Mucosa of stomach (tissue), 1 donor: Measurements from ENCODE around the gene SBDS.
"Not testable (repeated sequence)": the region's sequence is repeated elsewhere in the genome, so short reads cannot be mapped to it uniquely, and the experiment has no call there.

Experiments used
- H3K27me3 ChIP-seq: one replicate; pipeline ENCODE4 v1.7.0; 2013; ENCODE audit warnings: mild to moderate bottlenecking, low read length; ENCODE audit not compliant: control insufficient read depth, insufficient read depth
- H3K36me3 ChIP-seq: one replicate; pipeline ENCODE4 v1.7.0; 2013; ENCODE audit warnings: low read length; ENCODE audit not compliant: control insufficient read depth, insufficient read depth
- H3K4me1 ChIP-seq: one replicate; pipeline ENCODE4 v1.7.0; 2013; ENCODE audit warnings: mild to moderate bottlenecking, low read length; ENCODE audit not compliant: control insufficient read depth, insufficient read depth
- H3K4me3 ChIP-seq: one replicate; pipeline ENCODE4 v1.7.0; 2013; ENCODE audit warnings: low read length
- H3K9ac ChIP-seq: one replicate; pipeline ENCODE4 v1.7.0; 2013; ENCODE audit warnings: mild to moderate bottlenecking, low read length, moderate library complexity
- H3K9me3 ChIP-seq: one replicate; pipeline ENCODE4 v1.7.0; 2013; ENCODE audit warnings: mild to moderate bottlenecking, low read length, moderate library complexity; ENCODE audit not compliant: control insufficient read depth
- donor health status: Pancreatic carcinoma.

The SBDS gene

DNA sequence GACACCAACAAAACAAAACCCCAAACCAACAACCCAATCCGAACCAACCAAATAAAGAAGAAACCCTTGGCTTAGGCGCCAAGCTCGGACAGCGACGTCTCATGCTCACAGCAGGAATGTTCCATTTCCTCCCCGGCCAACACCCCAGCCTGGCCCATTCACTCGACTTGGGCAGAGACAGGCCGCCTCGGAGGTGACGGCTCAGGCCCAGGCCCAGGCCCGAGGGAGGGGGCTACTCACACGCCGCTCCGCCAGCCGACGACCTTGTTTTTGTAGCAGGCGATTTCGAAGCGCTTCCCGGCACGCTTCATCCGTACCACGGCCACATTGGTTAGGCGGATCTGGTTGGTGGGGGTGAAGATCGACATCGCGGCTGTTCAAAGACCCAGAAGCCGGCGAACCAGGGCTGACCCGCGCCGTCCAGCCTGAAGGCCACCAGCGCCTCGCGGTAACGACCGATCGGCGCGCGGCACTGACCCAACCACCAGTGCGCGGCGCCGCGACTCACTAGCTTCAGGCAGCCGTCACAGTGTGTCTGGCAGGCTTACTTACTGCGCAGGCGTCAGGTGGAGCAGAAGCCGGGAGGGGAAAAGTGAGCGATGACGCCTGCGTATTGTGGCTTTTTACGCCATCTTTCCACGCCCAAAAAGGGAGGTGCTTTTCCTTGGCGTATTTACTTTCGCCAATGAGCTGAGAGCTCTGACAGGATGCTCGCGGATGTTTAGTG is at the start of gene SBDS:
TSS of gene SBDS (minus strand) at position 537 of the 727 bp plus-strand sequence. CDS start at position 368, 169 bp downstream.
- H3K27me3 ChIP-seq, H3K4me1 ChIP-seq, H3K9me3 ChIP-seq, H3K36me3 ChIP-seq: not testable (repeated sequence)
- H3K4me3 ChIP-seq = peak within 1 kb of the TSS; percentile 63
- peak within 1 kb of the TSS; percentile 84 for H3K9ac ChIP-seq

DNA sequence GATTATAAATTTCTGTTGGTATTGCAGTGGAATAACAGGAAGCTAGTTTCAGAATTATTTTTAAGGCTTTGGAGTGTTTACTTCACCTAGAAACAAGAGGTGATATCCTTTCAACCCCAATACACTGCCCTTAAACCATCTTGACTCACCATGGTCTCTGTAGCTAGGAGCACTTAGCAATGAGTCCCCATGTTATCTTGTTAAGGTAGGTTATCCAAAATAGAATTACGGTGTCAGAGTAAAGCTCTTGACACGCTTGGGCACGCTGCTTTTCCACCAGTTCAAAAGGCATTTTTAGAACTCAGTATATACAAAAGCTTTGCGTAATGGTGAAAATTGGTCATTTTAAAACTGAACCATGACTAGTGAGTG is 48.2 kb upstream of the SBDS start:
- not testable (repeated sequence) for H3K9ac ChIP-seq, H3K27me3 ChIP-seq, H3K9me3 ChIP-seq, H3K4me1 ChIP-seq, H3K36me3 ChIP-seq, H3K4me3 ChIP-seq

DNA sequence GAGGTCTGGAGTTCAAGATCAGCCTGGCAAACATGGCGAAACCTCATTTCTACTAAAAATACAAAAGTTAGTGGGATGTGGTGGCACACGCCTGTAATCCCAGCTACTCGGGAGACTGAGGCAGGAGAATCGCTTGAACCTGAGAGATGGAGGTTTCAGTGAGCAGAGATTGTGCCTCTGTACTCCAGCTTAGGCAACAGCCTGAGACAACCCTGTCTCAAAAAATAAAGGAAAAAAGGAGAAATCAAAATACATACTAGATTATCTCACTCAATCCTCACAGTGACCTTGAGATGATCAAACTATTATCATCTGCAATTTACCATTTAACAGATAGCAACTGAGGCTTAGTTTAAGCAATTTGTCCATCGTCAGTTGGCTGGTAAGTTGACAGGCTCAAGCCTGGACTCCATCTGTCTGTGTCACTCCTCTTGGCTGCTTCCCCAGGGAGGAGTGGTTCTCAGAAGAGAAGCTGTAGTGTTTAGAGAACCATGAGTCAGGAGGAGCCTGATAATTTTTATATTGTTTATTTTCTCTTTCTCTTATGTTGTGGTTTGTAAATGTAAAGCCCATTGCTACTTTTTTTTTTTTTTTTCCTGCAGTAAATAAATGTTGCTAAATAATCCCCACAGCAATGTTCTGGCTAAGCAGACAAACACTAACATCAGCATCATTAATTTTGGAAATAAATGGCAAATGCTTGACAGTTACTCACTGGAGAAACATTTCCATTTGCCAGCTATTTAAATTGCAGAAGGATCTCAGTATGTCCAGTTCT is 47.6 kb upstream of the SBDS start:
- H3K9ac ChIP-seq, H3K27me3 ChIP-seq, H3K9me3 ChIP-seq, H3K4me1 ChIP-seq, H3K36me3 ChIP-seq, H3K4me3 ChIP-seq: not testable (repeated sequence)

DNA sequence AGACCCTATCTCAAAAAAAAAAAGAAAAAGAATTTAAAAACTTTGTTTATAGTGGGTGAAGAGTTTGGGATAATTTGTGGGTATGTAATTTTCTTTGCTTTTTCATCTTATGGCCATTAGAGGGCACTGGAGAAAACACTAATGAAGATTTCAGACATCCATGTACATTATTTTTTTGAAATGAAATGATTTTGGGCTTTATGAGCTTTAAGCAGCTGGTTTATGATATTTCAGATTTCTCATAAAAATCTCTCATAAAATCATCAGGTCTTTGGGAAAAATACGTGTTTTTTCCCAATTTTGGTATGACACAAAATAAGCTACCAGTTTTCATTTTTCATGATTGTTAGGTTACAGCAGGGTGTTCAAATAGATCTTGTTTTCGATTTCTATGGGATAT is 45.4 kb upstream of the SBDS start:
- H3K4me1 ChIP-seq, H3K9me3 ChIP-seq, H3K9ac ChIP-seq, H3K4me3 ChIP-seq, H3K27me3 ChIP-seq, H3K36me3 ChIP-seq: not testable (repeated sequence)

GRCh38 chr7:67036432-67037395 is 41.3 kb upstream of the SBDS start:
- H3K9me3 ChIP-seq, H3K9ac ChIP-seq, H3K36me3 ChIP-seq, H3K27me3 ChIP-seq, H3K4me3 ChIP-seq, H3K4me1 ChIP-seq: not testable (repeated sequence)

DNA sequence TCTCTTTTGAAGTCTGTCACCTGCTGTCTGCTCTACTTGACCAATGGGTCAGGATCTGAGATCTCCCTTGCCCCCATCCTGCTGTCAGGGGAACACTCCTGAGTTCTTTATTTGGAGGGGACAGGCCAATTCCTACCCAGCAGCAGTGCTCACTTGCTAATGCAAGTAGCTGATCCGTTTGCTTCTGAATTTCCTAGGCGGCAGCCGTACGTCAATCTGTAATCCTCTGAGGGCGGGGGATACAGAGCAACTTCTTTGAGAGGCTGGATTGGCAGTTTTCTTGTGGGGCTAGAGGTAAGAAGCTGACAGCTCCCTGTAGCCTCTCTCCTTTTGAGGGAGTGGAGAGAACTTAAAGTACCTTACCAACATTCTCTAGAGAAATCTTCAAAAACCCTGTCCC is 37.9 kb upstream of the SBDS start:
- Histone ChIP-seq H3K27me3 (no peaks in the 10 kb centered on the region), H3K4me3 (no peak overlapping the region), H3K9ac (no peak overlapping the region), H3K4me1 (no peaks in the 10 kb centered on the region), H3K9me3 (no peaks in the 10 kb centered on the region), H3K36me3 (peaks cover 4% of the 10 kb centered on the region)

DNA sequence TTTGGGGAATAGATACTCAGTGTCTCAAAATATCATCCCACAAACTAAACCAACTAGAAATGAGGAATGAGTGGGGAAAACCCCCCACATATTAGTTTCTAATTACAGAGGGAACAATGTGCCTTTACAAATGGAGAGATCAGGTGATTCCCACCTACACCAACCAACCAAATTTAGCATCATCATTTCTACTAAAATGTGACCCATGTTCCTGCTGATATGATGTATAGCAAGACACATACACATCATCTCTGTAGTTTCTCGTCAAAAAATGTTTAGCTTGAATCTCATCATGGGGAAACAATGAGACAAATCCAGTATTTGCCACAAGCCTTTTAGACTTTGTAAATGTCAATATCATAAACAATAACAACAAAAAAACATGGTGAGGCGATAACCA is 36.3 kb upstream of the SBDS start:
- not testable (repeated sequence) for H3K36me3 ChIP-seq, H3K4me1 ChIP-seq, H3K27me3 ChIP-seq, H3K4me3 ChIP-seq, H3K9ac ChIP-seq, H3K9me3 ChIP-seq

DNA sequence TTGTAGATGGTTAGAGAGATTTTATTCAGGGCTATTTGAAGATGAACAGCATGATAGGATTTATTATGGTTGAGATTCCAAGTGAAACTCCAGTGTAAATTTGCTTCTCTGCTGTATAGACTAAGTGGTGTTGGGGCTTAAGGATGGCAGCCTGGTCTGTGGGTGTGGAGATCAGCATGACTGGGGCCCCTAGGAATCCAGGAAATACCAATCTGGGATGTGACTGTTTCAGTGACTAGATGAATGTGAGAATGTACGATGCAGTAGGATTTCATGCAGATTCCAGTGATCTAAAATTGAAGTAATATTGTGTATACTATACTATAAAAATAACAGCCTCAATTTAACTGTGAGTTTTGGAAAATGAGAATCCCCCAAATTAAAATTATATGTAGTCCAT is 30.1 kb upstream of the SBDS start:
- not testable (repeated sequence) for H3K9me3 ChIP-seq, H3K36me3 ChIP-seq, H3K27me3 ChIP-seq, H3K9ac ChIP-seq, H3K4me3 ChIP-seq, H3K4me1 ChIP-seq

- H3K9ac ChIP-seq = no peak overlapping the region
- H3K9me3 ChIP-seq = no peaks in the 10 kb centered on the region
- no peaks in the 10 kb centered on the region for H3K27me3 ChIP-seq
- H3K36me3 ChIP-seq = peaks cover 7% of the 10 kb centered on the region
- no peak overlapping the region for H3K4me3 ChIP-seq
- no peaks in the 10 kb centered on the region for H3K4me1 ChIP-seq
These were observed 27.1 kb upstream of the SBDS start for GRCh38 chr7:67022511-67022910.

GRCh38 chr7:67021260-67021659 is 25.9 kb upstream of the SBDS start:
- H3K9me3 ChIP-seq = no peaks in the 10 kb centered on the region
- H3K9ac ChIP-seq = no peak overlapping the region
- H3K36me3 ChIP-seq = peaks cover 7% of the 10 kb centered on the region
- no peak overlapping the region for H3K4me3 ChIP-seq
- no peaks in the 10 kb centered on the region for H3K27me3 ChIP-seq
- H3K4me1 ChIP-seq = no peaks in the 10 kb centered on the region

DNA sequence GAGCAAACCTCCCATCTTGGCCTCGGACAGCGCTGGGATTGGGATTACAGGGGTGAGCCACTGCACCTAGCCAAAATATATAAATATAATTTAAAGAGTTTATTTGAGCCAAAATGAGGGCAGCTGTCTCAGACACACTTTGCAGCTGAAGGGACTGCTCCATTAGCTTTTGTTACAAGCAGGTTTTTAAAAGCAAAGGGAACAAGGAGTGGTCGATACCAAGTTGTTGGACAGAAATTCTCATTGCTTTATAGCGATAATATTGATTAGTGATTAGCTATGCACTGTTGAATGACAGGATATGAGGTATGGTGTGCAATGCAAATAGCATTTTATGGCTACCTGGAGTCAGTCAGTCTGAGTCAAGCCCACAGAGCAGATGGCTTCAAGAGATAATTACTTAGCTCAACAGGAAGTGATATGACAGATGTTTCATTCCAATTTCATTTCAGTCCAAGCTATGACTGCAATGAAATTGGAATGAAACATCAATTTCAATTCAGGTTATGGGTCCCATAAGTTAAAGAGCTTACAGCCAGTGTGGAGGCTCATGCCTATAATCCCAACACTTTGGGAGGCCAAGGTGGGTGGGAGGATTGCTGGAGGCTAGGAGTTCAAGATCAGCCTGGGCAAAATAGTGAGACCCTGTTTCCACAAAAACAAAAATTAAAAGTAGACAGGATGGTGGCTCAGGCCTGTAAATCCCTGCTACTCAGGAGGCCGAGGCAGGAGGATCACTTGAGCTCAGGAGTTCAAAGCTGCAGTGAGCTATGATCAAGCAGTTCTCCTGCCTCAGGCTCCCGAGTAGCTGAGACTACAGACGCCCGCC is 24.4 kb upstream of the SBDS start:
- Histone ChIP-seq H3K27me3 (no peaks in the 10 kb centered on the region), H3K4me3 (no peak overlapping the region), H3K9me3 (no peaks in the 10 kb centered on the region), H3K4me1 (no peaks in the 10 kb centered on the region), H3K36me3 (peaks cover 7% of the 10 kb centered on the region), H3K9ac (no peak overlapping the region)
